Measurements from ENCODE around the gene FBXL2.

DNA sequence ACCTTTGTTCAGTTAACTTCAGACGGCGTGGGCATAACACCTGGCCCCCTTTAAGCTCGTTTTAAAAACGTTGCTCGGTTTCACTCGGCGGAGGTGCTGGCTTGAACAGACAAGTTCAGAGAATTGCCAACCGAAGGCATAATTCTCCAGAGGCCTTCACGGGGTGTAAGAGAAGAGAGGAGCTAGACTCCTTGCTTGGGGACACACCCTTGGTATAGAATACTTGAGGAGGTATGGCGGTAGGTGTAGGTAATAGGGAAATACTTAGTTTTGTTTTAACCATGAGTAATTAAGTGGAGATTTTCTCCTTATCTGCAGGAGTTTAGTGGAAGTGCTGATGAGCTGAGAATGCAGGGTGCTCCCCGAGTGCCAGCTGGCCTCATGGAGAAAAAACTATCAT is 921 bp downstream of the FBXL2 start:
- TF ChIP-seq, protein P1, sequence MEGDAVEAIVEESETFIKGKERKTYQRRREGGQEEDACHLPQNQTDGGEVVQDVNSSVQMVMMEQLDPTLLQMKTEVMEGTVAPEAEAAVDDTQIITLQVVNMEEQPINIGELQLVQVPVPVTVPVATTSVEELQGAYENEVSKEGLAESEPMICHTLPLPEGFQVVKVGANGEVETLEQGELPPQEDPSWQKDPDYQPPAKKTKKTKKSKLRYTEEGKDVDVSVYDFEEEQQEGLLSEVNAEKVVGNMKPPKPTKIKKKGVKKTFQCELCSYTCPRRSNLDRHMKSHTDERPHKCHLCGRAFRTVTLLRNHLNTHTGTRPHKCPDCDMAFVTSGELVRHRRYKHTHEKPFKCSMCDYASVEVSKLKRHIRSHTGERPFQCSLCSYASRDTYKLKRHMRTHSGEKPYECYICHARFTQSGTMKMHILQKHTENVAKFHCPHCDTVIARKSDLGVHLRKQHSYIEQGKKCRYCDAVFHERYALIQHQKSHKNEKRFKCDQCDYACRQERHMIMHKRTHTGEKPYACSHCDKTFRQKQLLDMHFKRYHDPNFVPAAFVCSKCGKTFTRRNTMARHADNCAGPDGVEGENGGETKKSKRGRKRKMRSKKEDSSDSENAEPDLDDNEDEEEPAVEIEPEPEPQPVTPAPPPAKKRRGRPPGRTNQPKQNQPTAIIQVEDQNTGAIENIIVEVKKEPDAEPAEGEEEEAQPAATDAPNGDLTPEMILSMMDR (IDR thresholded peaks at IDR 0.05; ENCODE audit: insufficient read depth, low read depth, low read length) = no peak
- no peak for TF ChIP-seq EZH2 (IDR thresholded peaks at IDR 0.05; ENCODE audit: insufficient read depth, low read length)

Measured in astrocyte (in vitro differentiated cells and primary cell).